Endothelial cell of umbilical vein (primary cell): ENCODE measurements around the gene BET1L. TPM values are rescaled to one million over a fixed set of nuclear protein-coding genes. Genes with fewer than 3 reads are reported as not detected.
A peak's percentile ranks its signal among the peaks of the same experiment; 100 is the strongest.

Source experiments
- BruUV-seq: library from RNA; stranded (reverse); fragments of 400-500 nt; replicated peaks from 2 replicates; lab custom pipeline; 2021; lab: Mats Ljungman, UMichigan
- CTCF ChIA-PET: fragments of 300-600, 350-600 bp; sonication (Branson Sonifier 250); formaldehyde crosslinking; loops from one replicate; lab custom pipeline; 2021; ENCODE audit warnings: antibody characterized with exemption, inconsistent platforms; lab: Charles Lee
- POLR2A ChIA-PET: fragments of 300-600, 350-600 bp; sonication (Branson Sonifier 250); formaldehyde crosslinking; loops from one replicate; lab custom pipeline; 2021; ENCODE audit warnings: antibody characterized with exemption, inconsistent platforms; lab: Charles Lee
- DNase-seq: peaks from one replicate; pipeline ENCODE4 v3.0.0-alpha.2; 2011; ENCODE audit warnings: low read depth, low spot score
- FAIRE-seq: peaks from 2 replicates; lab custom pipeline; 2011; peaks lifted over from hg19 to GRCh38; lab: Jason Lieb, UNC
- H2AFZ ChIP-seq: 2 replicates; pipeline ENCODE4 v1.6.0; 2012; ENCODE audit warnings: low read depth, low read length, control low read depth, inconsistent platforms
- H3K27ac ChIP-seq: 2 replicates; pipeline ENCODE4 v1.5.1; 2011; ENCODE audit warnings: low read depth, mild to moderate bottlenecking, control low read depth, low read length, moderate library complexity; ENCODE audit not compliant: insufficient read depth
- H3K27me3 ChIP-seq, 2 experiments: 2 replicates each; pipeline versions ENCODE4 v1.6.0 to v1.6.1; 2011; ENCODE audit warnings: low read length in 2 of 2, mixed read lengths in 1 of 2; ENCODE audit not compliant: control insufficient read depth in 2 of 2, insufficient read depth in 2 of 2
- H3K36me3 ChIP-seq, 2 experiments: 2 replicates in 1 of 2; 3 replicates in 1 of 2; pipeline ENCODE4 v1.5.1; 2011; ENCODE audit warnings: low read length in 2 of 2, mild to moderate bottlenecking in 1 of 2, moderate library complexity in 1 of 2; ENCODE audit not compliant: control insufficient read depth in 2 of 2, insufficient read depth in 2 of 2; ENCODE audit errors: extremely low read depth in 1 of 2
- H3K4me1 ChIP-seq: 3 replicates; pipeline ENCODE4 v1.5.1; 2011; ENCODE audit warnings: mild to moderate bottlenecking, low read length; ENCODE audit not compliant: control insufficient read depth, insufficient read depth; ENCODE audit errors: extremely low read depth
- H3K4me2 ChIP-seq: 2 replicates; pipeline ENCODE4 v1.6.1; 2011; ENCODE audit warnings: low read length, control low read depth, mixed read lengths; ENCODE audit not compliant: insufficient read depth
- H3K4me3 ChIP-seq, 3 experiments: fragments of 200-600 bp in 1 of 3; sonication (generic), shearing (Covaris generic) in 1 of 3; replicated peaks in 1 of 3; 2 replicates each; pipeline ENCODE4 v1.5.1; 2011 to 2016; ENCODE audit warnings: control low read depth in 3 of 3, low read length in 3 of 3, mild to moderate bottlenecking in 2 of 3, inconsistent platforms in 1 of 3, low read depth in 1 of 3, moderate library complexity in 1 of 3; ENCODE audit not compliant: insufficient read depth in 1 of 3
- H3K79me2 ChIP-seq: 2 replicates; pipeline ENCODE4 v1.6.0; 2012; ENCODE audit warnings: low read length, inconsistent platforms; ENCODE audit not compliant: control insufficient read depth, insufficient read depth
- H3K9ac ChIP-seq: replicated peaks from 2 replicates; pipeline ENCODE3; 2011; ENCODE audit warnings: low read length, control low read depth; ENCODE audit not compliant: insufficient read depth; ENCODE audit errors: extremely low read depth
- H3K9me1 ChIP-seq: replicated peaks from 3 replicates; pipeline ENCODE4 v1.6.0; 2011; ENCODE audit warnings: mild to moderate bottlenecking, low read length; ENCODE audit not compliant: control insufficient read depth, insufficient read depth; ENCODE audit errors: extremely low read depth
- H3K9me3 ChIP-seq: replicated peaks from 2 replicates; pipeline ENCODE4 v1.5.1; 2012; ENCODE audit warnings: low read length, inconsistent platforms; ENCODE audit not compliant: control insufficient read depth, insufficient read depth
- H4K20me1 ChIP-seq: replicated peaks from 2 replicates; pipeline ENCODE3; 2011; ENCODE audit warnings: mild to moderate bottlenecking, low read length; ENCODE audit not compliant: control insufficient read depth, insufficient read depth; ENCODE audit errors: extremely low read depth
- EZH2 ChIP-seq: IDR thresholded peaks from 2 replicates; pipeline ENCODE4 v1.6.1; 2012; ENCODE audit warnings: borderline replicate concordance, low read depth, mild to moderate bottlenecking, moderate library complexity, low read length, inconsistent platforms; ENCODE audit not compliant: severe bottlenecking
- FOS ChIP-seq: IDR thresholded peaks from 2 replicates; pipeline ENCODE4 v1.6.1; 2011; ENCODE audit warnings: mild to moderate bottlenecking, low read length, moderate library complexity, borderline replicate concordance; ENCODE audit not compliant: insufficient read depth
- GATA2 ChIP-seq: IDR thresholded peaks from 2 replicates; pipeline ENCODE4 v1.7.0; 2011; ENCODE audit warnings: low read depth, mild to moderate bottlenecking, moderate library complexity, mixed read lengths, low read length; ENCODE audit not compliant: insufficient read length, insufficient read depth
- JUN ChIP-seq: IDR thresholded peaks from 2 replicates; pipeline ENCODE4 v1.6.1; 2011; ENCODE audit warnings: borderline replicate concordance, low read depth; ENCODE audit not compliant: insufficient read length, insufficient read depth
- MYC ChIP-seq: IDR thresholded peaks from one replicate; pipeline ENCODE4 v1.6.1; 2011; ENCODE audit warnings: mild to moderate bottlenecking, low read depth, low read length
- POLR2A ChIP-seq: IDR thresholded peaks from 2 replicates; pipeline ENCODE4 v1.6.1; 2012; ENCODE audit warnings: low read depth, mild to moderate bottlenecking, control low read depth, low read length
- POLR2AphosphoS5 ChIP-seq: IDR thresholded peaks from 2 replicates; pipeline ENCODE4 v1.6.1; 2012; ENCODE audit warnings: low read depth, mild to moderate bottlenecking, control low read depth, low read length, moderate library complexity; ENCODE audit not compliant: insufficient read depth
- dilution Hi-C: fragments of 300-500 bp; cut with MboI; formaldehyde crosslinking; loops from one replicate; pipeline ENCODE4 v1.15.0; 2019; ENCODE audit warnings: low sequenced_read_pairs; ENCODE audit not compliant: extremely low pct_ligation_motif_present
- intact Hi-C: fragments of 100-400 bp; cut with micrococcal nuclease; formaldehyde crosslinking; loops from one replicate; pipeline ENCODE4 v1.10.0; 2022
- polyA plus RNA-seq, 4 experiments: library from polyadenylated mRNA; depleted of rRNA in 3 of 4; stranded (reverse) in 3 of 4; unstranded in 1 of 4; fragments of >200 nt; gene quantifications; 2 replicates each; pipeline versions ENCODE4 v1.2.1 to v1.2.3, GENCODE V29; 2011 to 2012; ENCODE audit warnings: missing spikeins in 1 of 4
- total RNA-seq: library from RNA; stranded (reverse); gene quantifications from 2 replicates; pipeline ENCODE4 v1.2.3, GENCODE V29; 2021
- TF ChIP-seq, protein P1 (sequence below): IDR thresholded peaks from 2 replicates; pipeline ENCODE4 v1.6.1; 2011; ENCODE audit not compliant: insufficient read depth, insufficient read length
- TF ChIP-seq, protein P2 (sequence below), 2 donors: IDR thresholded peaks; 1 replicate in 1 of 2; 2 replicates in 1 of 2; pipeline ENCODE4 v1.5.1; 2011; ENCODE audit warnings: low read length in 2 of 2, mild to moderate bottlenecking in 2 of 2, moderate library complexity in 2 of 2, control low read depth in 1 of 2, inconsistent platforms in 1 of 2, low read depth in 1 of 2; ENCODE audit not compliant: insufficient read depth in 1 of 2; ENCODE audit errors: extremely low read depth in 1 of 2

BET1L gene
- total and polyA plus RNA-seq, 2 donors (not counting 3 experiments of a cell fraction or from before 2014, with no cell fraction given) = 31.0 to 80.0 TPM

GRCh38 chr11:235997-236773 is 29.0 kb upstream of the BET1L start, which contains the start of gene SIRT3:
SIRT3 (minus strand) TSS chr11:236342; CDS start chr11:236328, 14 bp downstream.
- CTCF ChIA-PET = interaction anchor here (1.1 to 5.8 kb wide), 3 partner anchors 15 to 29 kb away, joined by 3 to 33 read pairs (median 5); partner anchors contain the start of genes BET1L and RIC8A
- intact Hi-C loops = loop anchor here (1.0 to 5.0 kb wide), 4 partner anchors 29 to 271 kb away; partner anchors contain the start of genes BET1L, IFITM2, RIC8A and RNH1
- BruUV-seq = no TSS peak

GRCh38 chr11:235609-235996 is 28.4 kb upstream of the BET1L start:
- H3K9ac ChIP-seq = peak overlapping the region; percentile 19
- TSS peak; percentile 69 for BruUV-seq
- POLR2A ChIA-PET = no interaction called here

More at GRCh38 chr11:235997-236773, 29.0 kb upstream of the BET1L start, which contains the start of gene SIRT3:
- Histone ChIP-seq H3K27ac (peak within 1 kb of the TSS; percentile 92), H3K4me1 (peaks cover 16% of the 10 kb centered on the region), H3K4me2 (peak within 1 kb of the TSS; percentile 90), H3K9me3 (no peaks in the 10 kb centered on the region), H3K4me3 (peak within 1 kb of the TSS; percentile 81 to 100 (median 99)), H3K79me2 (peaks cover 38% of the 10 kb centered on the region), H3K36me3 (peaks cover 0 to 3% of the 10 kb centered on the region in 2 experiments), H2AFZ (peak within 1 kb of the TSS; percentile 88), H3K9ac (peak within 1 kb of the TSS; percentile 99), H3K27me3 (no peaks in the 10 kb centered on the region), H3K9me1 (no peaks in the 10 kb centered on the region), H4K20me1 (no peaks in the 10 kb centered on the region)
- dilution Hi-C loops = no loop called here
- POLR2A ChIA-PET = interaction anchor here (1.0 kb wide), 1 partner anchor 29 kb away, joined by 4 read pairs; the partner anchor contains the start of genes BET1L and RIC8A
- TF ChIP-seq POLR2A (peak; percentile 87), POLR2AphosphoS5 (peak; percentile 80), FOS (no peak)
- DNase-seq (peak; percentile 72), FAIRE-seq (peak; percentile 40)

More at GRCh38 chr11:235609-235996, 28.4 kb upstream of the BET1L start:
- no peaks in the 10 kb centered on the region for H3K36me3 ChIP-seq
- DNase-seq (no peak), FAIRE-seq (peak; percentile 38)
- H4K20me1 ChIP-seq = no peaks in the 10 kb centered on the region
- peak overlapping the region; percentile 6 for H3K27ac ChIP-seq
- H3K9me3 ChIP-seq = no peaks in the 10 kb centered on the region
- H3K4me3 ChIP-seq = peak overlapping the region; percentile 5 to 84 (median 44)
- TF ChIP-seq JUN = no peak
- TF ChIP-seq, protein P1, sequence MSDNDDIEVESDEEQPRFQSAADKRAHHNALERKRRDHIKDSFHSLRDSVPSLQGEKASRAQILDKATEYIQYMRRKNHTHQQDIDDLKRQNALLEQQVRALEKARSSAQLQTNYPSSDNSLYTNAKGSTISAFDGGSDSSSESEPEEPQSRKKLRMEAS = no peak
- TF ChIP-seq GATA2 = no peak
- TF ChIP-seq EZH2 = no peak
- TF ChIP-seq, protein P2, sequence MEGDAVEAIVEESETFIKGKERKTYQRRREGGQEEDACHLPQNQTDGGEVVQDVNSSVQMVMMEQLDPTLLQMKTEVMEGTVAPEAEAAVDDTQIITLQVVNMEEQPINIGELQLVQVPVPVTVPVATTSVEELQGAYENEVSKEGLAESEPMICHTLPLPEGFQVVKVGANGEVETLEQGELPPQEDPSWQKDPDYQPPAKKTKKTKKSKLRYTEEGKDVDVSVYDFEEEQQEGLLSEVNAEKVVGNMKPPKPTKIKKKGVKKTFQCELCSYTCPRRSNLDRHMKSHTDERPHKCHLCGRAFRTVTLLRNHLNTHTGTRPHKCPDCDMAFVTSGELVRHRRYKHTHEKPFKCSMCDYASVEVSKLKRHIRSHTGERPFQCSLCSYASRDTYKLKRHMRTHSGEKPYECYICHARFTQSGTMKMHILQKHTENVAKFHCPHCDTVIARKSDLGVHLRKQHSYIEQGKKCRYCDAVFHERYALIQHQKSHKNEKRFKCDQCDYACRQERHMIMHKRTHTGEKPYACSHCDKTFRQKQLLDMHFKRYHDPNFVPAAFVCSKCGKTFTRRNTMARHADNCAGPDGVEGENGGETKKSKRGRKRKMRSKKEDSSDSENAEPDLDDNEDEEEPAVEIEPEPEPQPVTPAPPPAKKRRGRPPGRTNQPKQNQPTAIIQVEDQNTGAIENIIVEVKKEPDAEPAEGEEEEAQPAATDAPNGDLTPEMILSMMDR (IDR thresholded peaks at IDR 0.05; ENCODE audit: extremely low read depth in 1 of 2, insufficient read depth in 1 of 2, low read depth in 1 of 2, low read length in 2 of 2) = no peak
- TF ChIP-seq MYC = no peak
- TF ChIP-seq POLR2A = no peak
- TF ChIP-seq POLR2AphosphoS5 = no peak
- TF ChIP-seq FOS = no peak
- no peaks in the 10 kb centered on the region for H3K9me1 ChIP-seq
- peak overlapping the region; percentile 73 for H3K4me2 ChIP-seq
- dilution Hi-C loops (no loop called here), intact Hi-C loops (loop anchor here (5.0 kb wide), 1 partner anchor 72 kb away; the partner anchor contains the start of gene IFITM2)
- H3K27me3 ChIP-seq = no peaks in the 10 kb centered on the region
- H3K4me1 ChIP-seq = peaks cover 16% of the 10 kb centered on the region
- H2AFZ ChIP-seq = peak overlapping the region; percentile 67
- CTCF ChIA-PET = no interaction called here
- peaks cover 35% of the 10 kb centered on the region for H3K79me2 ChIP-seq
